ENCODE data around the gene GJA10.
"Not testable (repeated sequence)": the region's sequence is repeated elsewhere in the genome, so short reads cannot be mapped to it uniquely, and the experiment has no call there.

The GJA10 gene

DNA sequence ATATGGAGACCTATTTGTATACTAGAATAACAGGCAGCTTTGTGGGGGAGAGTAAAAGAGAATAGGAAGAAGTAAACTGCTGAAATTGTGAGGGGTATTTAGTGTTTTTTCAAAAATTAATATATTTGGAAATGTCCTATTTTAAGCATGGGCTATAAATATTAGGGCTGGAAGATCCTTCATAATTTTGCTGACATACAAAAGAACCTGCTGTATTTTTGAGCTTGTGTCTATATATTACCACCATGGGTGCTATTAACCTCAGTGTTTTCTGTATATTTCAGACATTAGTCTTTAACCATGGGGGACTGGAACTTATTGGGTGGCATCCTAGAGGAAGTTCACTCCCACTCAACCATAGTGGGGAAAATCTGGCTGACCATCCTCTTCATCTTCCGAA, at the start of gene GJA10:
GJA10 (plus strand) TSS at position 301 of the 400 bp plus-strand sequence; CDS start at position 301, 0 bp downstream.
- no peak for DNase-seq

DNA sequence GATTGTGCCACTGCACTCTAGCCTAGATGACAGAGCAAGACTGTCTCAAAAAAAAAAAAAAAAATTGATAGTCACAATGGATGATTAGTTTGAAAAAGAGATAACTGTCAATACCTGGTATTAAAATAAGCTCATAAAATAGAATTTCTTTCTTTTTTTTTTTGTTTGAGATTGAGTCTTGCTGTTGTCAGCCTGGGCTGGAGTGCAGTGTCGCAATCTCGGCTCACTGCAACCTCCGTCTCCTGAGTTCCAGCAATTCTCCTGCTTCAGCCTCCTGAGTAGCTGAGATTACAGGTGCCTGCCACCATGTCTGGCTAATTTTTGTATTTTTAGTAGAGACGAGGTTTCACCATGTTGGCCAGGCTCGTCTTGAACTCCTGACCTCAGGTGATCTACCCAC, 46.8 kb upstream of the GJA10 start:
- not testable (repeated sequence) for DNase-seq

DNA sequence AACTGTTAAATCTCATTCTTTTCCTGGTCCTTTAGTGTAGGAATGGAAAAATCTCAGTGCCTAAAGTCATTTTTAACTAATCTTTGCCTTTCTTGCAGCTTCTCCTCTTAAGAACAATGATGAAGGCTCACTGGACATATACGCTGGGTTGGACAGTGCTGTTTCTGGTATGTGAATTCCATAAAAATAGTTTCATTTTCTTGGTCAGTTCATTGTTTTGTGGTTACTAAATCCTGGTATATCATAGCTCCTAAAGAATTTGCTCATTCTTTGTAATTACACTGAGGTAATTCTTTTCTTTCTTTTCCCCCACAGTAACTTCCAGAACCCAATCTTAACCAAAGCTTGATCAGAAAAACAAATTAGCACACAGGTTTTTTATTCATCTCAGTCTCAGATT, 41.2 kb upstream of the GJA10 start:
- DNase-seq: no peak

DNA sequence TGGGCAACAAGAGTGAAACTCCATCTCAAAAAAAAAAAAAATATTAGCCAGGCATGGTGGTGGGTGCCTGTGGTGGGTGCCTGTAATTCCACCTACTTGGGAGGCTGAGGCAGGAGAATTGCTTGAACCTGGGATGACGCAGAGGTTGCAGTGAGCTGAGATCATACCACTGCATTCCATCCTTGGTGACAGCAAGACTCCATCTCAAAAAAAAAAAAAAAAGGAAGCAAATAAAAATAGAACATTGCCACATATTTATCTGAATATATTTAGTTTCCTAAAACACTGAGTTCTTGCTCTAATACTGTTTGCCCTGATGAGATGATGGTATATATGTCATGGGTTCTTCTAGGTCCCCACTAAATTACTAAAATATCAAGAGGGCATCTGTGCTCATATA, 36.2 kb upstream of the GJA10 start:
- DNase-seq: no peak

DNA sequence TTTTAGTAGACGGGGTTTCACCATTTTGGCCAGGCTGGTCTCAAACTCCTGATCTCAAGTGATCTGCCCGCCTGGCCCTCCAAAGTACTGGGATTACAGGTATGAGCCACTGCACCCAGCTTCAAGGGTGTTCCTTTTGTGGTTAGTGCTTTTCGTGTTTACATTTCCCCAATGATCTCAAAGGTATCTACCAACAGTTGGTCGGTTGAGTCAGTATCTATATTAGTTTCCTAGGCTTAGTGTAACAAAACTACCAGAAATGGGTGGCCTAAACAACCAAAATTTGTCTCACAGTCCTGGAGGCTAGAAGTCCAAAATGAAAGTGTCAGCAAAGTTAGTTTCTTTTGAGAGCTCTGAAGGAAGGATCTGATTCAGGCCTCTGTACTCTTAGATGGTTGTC, 34.5 kb upstream of the GJA10 start:
- no peak for DNase-seq

DNA sequence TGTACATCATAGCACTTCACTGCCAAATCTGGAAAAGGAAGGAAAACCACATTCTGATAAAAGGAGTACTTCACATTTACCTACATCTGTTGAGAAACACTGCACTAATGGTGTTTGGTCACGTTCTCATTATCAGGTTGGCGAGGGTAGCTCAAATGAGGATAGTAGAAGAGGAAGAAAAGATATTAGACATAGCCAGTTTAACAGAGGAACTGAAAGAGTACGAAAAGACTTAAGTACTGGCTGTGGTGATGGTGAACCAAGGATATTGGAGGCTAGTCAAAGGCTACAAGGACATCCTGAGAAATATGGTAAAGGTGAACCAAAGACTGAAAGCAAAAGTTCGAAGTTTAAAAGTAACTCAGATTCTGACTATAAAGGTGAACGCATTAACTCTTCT, 32.0 kb upstream of the GJA10 start:
- DNase-seq: no peak

DNA sequence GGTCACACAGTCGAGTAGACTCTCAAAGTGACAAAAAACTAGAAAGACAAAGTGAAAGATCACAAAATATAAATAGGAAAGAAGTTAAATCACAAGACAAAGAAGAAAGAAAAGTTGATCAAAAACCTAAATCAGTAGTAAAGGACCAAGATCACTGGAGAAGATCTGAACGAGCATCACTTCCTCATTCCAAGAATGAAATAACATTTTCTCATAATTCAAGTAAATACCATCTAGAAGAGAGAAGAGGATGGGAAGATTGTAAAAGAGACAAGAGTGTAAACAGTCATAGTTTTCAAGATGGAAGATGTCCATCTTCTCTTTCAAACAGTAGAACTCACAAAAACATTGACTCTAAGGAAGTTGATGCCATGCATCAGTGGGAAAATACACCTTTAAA, 31.6 kb upstream of the GJA10 start:
- no peak for DNase-seq

DNA sequence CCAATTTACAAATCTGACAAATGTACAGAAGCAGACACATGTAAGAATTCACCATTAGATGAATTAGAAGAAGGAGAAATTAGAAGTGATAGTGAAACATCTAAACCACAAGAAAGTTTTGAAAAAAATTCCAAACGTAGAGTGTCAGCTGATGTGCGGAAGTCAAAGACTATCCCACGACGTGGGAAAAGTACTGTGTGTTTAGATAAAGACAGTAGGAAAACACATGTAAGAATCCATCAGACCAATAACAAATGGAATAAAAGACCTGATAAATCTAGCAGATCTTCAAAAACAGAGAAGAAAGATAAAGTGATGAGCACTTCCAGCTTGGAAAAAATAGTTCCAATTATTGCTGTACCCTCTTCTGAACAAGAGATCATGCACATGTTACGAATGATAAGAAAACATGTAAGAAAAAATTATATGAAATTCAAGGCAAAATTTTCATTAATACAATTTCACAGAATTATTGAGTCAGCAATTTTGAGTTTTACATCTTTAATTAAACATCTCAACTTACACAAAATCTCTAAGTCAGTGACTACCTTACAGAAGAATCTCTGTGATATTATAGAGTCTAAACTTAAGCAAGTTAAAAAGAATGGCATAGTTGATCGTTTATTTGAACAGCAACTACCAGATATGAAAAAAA, 28.1 kb upstream of the GJA10 start:
- no peak for DNase-seq

DNA sequence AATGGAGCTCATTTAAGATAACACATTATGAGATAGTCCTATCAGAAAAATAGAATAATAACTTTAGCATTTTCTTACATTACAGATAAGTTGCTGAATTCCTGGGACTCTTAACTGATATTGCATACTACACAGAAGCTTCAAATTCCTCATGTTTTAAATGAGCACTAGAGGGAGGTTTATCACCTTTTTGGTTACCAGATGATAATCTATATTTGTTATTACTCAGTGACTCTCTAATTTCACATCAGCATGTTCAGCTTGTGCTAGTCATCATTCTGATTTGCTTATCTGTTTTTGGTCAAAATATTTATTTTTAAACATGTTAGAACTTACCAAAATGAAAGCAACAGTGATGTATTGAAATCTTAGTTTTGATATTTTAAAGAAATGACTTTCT, 20.5 kb upstream of the GJA10 start:
- DNase-seq: no peak

DNA sequence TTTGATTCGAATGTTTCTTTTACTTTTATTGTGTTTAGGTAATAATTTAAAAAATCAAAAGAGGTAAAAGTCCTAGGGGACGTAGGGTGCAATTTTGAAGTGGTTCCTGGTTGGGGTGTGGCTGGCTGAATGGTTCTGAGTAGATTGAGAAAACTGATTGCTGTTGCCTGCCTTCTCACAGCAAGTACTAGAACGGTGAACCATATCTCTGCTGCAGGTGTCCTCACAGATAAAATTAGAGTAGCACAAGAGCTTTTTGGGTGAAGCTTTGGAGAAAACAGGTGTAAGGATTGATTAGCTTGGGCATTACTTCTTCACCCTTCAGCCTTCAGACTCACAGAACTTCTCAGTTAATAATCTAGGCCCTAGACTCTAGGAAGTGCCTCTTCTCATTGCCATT, 19.8 kb upstream of the GJA10 start:
- DNase-seq: no peak

DNA sequence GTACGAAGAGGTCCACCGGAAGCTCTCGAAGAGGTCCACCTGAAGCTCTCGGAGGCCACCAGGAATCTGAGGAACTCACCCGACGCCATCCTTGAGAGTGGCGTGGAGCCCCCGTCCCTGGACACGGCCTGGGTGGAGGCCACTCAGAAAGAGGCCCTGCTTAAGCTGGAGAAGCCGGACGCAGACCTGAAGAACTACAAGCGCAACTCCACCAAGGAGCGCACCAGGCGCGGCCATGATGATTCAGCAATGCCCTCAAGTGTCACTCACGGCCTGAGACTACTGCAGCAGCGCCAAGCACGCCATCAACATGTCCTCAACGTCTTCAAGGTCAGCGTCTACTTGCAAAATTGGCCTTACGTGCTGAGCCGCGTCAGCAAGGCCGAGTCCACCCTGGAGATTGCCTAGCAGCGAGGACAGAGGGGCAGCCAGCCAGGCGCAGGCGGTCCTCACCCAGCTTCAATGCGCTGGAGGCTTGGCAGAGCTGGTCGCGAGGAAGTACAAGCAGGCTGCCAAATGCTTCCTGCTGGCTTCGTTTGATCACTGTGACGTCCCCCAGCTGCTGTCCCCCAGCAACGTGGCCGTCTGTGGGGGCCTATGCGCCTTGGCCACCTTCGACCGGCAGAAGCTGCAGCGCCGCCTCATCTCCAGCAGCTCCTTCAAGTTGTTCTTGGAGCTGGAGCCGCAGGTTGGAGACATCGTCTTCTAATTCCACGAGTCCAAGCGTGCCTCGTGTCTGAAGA, 7.7 kb upstream of the GJA10 start:
- no peak for DNase-seq

DNA sequence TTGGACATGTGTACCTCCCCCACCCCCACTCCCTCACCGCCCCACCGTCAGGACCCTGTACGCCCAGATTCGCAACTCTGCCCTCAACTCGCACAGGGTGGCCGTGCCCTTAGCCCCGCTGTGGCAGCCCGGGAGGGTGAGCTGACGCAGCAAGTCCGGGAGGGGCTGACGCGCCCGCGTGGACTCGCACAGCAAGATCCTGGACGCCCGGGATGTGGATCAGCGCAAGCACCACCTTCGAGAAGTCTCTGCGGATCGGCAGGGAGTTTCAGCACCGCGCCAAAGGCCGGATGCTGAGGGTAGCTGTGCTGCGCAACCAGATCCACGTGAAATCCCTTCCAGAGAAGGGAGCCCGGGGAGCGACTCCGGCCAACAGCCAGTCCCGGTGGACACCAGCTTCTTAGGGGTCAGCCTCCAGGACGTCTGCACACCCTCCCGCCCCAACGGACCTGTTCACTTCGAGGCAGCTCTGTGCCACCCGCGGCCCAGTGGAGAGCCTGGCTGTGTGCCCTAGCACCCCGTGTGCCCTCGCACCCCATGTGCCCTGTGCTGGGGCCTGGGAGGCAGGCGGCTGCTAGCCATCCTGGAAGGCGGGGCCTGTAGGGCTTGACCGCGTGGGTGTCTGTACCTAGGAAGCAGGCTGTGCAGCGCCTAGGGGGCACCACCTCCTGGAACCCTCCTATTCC, 6.7 kb upstream of the GJA10 start:
- no peak for DNase-seq

DNA sequence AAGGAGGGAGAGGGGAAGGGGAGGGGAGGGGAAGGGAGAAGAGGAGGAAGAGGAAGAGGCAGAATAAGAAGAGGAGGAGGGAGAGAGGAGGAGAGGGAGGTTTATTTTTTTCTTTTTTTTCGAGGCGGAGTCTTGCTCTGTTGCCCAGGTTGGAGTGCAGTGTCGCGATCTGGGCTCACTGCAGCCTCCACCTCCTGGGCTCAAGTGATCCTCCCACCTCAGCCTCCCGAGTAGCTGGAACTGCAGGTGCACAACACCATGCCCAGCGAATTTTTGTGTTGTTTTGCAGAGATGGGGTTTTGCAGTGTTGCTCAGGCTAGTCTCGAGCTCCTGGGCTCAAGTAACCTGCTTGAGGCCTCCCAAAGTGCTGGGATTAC, 6.1 kb upstream of the GJA10 start:
- DNase-seq: no peak

DNA sequence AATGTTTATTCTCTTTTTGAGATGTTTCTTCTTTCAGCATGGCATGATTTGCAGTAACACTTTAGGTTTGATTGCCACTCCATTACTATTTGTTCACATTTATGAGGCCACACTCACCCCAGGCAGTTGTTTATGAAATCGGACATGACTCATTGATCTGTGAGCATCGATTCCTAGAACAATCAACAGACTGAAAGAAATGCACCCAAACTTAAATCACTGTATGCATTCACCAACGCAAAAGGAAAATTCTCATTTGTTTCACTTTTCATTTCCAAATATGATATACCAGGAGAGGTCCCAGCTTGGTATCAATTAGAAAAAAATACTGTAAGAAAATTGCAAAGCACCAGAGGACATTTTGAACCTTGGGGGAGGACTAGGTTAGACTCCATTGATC, 5.4 kb upstream of the GJA10 start:
- no peak for DNase-seq

DNA sequence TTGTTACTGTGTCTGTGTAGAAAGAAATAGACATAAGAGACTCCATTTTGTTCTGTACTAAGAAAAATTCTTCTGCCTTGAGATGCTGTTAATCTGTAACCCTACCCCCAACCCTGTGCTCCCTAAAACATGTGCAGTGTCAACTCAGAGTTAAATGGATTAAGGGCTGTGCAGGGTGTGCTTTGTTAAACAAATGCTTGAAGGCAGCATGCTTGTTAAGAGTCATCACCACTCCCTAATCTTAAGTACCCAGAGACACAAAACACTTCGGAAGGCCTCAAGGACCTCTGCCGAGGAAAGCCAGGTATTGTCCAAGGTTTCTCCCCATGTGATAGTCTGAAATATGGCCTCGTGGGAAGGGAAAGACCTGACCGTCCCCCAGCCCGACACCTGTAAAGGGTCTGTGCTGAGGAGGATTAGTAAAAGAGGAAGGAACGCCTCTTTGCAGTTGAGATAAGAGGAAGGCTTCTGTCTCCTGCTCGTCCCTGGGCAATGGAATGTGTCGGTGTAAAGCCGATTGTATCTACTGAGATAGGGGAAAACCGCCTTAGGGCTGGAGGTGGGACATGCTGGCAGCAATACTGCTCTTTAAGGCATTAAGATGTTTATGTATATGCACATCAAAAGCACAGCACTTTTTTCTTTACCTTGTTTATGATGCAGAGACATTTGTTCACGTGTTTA, 3.3 kb upstream of the GJA10 start:
- not testable (repeated sequence) for DNase-seq

DNA sequence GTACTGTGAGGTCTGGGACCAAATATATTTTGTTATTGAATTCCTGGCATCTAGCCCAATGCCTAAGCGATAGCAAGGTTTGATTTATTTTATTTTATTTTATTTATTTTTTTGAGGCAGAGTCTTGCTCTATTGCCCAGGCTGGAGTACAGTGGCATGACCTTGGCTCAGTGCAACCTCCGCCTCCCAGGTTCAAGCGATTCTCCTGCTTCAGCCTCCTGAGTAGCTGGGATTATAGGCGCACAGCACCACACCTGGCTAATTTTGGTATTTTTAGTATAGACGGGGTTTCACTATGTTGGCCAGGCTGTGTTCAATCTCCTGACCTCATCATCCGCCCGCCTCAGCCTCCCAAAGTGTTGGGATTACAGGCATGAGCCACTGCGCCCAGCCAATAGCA, 1.7 kb upstream of the GJA10 start:
- DNase-seq: not testable (repeated sequence)

DNA sequence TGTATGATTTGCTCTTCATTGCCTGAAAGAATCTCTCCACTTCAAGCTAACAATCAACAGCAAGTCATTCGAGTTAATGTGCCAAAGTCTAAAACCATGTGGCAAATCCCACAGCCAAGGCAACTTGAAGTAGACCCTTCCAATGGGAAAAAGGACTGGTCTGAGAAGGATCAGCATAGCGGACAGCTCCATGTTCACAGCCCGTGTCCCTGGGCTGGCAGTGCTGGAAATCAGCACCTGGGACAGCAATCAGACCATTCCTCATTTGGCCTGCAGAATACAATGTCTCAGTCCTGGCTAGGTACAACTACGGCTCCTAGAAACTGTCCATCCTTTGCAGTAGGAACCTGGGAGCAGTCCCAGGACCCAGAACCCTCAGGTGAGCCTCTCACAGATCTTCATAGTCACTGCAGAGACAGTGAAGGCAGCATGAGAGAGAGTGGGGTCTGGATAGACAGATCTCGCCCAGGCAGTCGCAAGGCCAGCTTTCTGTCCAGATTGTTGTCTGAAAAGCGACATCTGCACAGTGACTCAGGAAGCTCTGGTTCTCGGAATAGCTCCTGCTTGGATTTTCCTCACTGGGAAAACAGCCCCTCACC, 1.1 kb downstream of the GJA10 start:
- DNase-seq: no peak

DNA sequence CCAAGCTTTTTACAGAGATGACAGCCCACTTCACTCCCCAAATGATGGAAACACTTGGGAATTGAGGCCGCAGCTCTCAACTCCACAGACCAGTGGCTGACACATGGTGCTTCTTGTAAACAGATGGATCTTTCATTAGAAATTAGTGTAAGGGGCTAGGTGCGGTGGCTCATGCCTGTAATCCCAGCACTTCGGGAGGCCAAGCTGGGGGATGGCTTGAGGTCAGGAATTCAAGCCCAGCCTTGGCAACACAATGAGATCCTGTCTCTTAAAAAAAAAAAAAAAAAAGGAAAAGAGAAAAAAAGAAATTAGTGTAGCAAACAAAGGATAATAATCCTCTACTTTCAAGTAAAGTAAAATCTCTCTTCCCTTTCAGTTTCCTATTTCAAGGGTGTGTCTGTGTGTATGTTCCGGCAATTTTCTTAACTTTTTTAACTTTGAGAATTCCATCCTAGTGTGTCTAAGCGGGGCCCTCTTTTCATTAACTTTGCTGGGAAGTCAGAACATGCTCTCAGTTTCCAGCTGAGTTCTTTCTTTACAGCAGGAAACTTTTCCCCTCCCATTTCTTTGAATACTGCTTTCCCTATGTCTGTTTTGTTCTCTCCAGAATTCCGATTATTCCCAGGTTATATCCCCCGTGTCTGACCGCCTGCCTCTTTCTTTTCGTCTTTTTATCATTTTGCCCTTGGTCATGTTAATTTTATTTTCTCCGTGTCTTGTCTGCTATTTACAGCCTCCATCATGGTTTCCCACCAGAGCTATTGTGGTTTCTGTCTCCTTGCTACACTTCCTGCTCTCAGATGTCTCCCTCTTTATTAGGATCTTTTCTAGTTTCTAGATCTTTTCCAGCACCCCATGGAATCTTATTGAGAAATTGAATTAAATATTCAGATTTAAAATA, 16.0 kb downstream of the GJA10 start:
- DNase-seq: not testable (repeated sequence)

DNA sequence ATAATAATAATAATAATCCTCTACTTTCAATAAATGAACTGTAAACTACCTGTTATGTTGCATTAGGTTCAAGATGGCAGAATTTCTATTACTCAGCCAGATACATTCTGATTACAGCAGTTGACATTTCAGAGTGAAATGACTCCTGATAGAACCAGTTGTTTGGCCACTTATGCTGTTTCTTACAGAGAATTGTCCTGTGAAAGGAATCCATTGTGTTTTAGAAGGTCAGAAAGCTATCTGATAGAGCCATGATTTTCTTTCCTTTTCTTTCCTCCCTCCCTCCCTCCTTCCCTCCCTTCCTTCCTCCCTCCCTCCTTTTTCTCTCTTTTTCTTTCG, 16.6 kb downstream of the GJA10 start:
- DNase-seq: no peak

DNA sequence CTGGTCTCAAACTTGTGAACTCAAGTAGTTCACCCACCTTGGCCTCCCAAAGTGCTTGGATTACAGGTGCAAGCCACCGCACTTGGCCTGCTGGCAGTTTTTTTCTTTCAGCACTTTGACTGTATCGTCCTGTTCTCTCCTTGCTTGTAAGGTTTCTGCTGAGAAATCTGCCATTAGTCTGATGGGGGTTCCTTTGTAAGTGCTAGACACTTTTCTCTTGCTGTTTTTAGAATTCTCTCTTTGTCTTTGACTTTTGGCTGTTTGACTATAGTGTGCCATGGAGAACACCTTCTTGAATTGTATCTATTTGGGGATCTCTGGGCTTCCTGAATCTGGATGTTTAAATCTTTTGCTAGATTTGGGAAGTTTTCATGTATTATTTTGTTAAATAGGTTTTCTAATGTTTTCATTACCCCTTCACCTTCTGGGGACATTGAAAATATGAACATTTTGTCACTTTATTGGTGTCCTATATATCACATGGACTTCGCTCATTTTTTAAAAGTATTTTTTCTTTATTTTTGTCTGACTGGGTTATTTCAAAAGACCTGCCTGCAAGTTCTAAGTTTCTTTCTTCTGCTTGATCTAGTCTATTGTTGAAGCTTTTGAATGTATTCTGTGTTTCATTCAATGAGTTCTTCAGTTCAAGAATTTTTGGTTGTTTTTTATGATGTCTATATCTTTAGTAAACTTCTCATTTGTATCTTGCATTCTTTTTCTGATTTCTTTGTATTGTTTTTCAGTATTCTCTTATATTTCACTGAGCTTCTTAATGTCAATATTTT, 22.1 kb downstream of the GJA10 start:
- DNase-seq: no peak

DNA sequence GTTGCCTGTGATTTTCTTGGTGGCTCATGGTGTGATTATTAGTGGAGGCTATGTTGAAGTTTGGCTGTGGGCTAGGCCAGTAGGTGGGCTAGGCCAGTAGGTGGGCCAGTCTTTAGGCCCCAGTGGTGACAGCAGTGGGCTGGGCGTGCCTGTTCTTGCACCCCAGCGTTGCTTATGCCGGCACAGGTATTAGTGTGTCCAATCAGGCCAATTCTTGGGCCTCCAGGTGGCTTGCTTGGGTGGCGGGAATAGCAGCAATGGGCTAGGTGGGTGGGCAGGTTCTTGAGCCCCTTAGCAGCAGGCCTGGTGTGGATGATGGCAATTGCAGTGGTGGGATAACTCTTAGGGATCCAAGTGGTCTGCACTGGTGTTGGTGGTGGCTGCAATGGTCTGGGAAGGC, 22.9 kb downstream of the GJA10 start:
- DNase-seq: no peak
